GM13977 (cell line): ENCODE data around the gene CREBL2.

Experiments used
- DNase-seq: peaks from one replicate; pipeline ENCODE4 v3.0.0; 2012; ENCODE audit warnings: low spot score
- in situ Hi-C: fragments of 300-500 bp; cut with MboI; formaldehyde crosslinking; loops from one replicate; pipeline ENCODE4 v1.12.0; 2022; ENCODE audit warnings: low sequenced_read_pairs, low pct_unique_long_range_greater_than_20kb, mixed read lengths, inconsistent platforms; ENCODE audit not compliant: unreplicated experiment
- TF ChIP-seq, protein P1 (sequence below): IDR thresholded peaks from 2 replicates; pipeline ENCODE4 v1.5.1; 2012; ENCODE audit warnings: mild to moderate bottlenecking, control low read depth; ENCODE audit not compliant: insufficient read depth; ENCODE audit errors: extremely low read depth, missing control alignments

The CREBL2 gene

DNA sequence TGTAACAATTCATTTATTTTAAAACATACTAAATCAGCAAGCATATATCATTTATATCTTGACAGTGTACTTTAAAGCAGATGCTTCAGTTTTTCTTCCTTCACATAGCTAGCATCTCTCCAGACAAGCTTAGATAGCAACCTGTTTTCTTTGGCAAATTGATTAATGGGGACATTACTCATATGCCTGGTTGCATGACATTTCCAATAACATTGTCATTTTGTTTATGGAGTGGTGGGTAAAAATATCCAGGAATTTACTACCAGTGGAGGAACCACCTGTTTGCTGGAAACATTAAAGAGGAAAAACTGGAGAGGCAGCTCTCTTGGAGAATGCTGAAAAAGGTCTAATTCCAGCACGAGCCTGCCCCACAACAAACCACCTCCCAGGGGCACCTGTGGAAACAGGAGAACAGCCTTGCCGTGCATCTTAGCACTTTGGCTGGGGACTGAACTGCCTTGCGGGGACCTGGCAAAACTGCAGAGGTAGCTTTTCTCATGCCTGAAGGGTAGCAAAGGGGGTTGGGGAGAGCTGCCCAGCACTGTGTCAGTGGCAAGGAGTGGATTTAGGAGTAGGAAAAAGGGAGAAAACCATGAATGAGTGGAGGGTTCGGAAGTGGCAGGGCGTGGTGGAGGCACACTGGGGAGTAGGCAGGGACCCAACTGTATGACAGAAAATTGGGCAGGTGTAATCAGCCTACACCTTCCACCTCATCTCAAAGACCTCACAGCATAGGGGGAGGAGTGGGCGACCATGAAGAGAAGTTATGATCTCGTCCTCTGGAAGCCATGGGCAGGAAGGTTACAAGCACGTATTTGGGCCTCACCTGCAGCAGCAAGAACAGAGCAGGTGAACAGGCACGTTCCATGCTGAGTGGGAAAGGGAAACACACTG is 11.7 kb upstream of the CREBL2 start:
- TF ChIP-seq, protein P1, sequence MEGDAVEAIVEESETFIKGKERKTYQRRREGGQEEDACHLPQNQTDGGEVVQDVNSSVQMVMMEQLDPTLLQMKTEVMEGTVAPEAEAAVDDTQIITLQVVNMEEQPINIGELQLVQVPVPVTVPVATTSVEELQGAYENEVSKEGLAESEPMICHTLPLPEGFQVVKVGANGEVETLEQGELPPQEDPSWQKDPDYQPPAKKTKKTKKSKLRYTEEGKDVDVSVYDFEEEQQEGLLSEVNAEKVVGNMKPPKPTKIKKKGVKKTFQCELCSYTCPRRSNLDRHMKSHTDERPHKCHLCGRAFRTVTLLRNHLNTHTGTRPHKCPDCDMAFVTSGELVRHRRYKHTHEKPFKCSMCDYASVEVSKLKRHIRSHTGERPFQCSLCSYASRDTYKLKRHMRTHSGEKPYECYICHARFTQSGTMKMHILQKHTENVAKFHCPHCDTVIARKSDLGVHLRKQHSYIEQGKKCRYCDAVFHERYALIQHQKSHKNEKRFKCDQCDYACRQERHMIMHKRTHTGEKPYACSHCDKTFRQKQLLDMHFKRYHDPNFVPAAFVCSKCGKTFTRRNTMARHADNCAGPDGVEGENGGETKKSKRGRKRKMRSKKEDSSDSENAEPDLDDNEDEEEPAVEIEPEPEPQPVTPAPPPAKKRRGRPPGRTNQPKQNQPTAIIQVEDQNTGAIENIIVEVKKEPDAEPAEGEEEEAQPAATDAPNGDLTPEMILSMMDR = no peak
- no peak for DNase-seq
- in situ Hi-C loops = no loop called here

DNA sequence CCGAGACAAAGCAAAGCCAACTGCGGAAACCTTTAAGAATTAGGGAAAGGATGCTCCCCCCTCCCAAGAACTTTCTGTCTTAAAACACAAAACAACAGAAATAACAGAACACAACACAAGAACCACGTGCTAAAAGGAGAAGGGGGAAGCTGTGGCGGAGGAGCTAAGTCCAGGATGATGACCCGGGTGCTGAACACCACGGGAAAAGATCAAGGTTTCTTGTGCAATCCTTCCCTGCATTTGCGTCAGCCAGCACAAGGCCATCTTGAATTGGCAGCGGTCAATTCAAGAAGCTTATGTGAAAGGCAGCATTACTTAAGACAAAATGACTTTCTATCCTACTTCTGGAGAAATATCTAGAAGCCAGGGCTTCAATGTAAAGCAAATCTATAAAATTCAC is 11.0 kb upstream of the CREBL2 start:
- in situ Hi-C loops = no loop called here

DNA sequence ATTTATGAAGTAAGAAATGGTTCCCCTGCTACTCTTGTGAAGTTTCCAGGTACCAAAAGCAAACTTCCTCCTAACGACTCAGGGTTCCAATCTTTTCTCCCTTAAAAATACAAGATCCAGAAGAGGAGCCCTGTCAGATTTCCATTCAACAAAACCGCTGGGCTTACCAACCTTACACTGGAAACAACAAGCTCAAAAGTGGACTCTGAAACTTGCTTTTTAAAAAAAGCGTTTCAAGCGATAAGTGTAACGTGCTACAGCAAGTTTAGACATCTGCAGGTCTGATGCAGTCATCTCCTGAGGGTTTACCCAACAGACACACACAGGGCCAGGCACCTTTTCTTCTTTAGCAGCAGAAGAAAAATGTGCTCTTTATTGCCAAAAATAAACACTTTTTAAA is 6.9 kb upstream of the CREBL2 start:
- DNase-seq = no peak

More for the DNA sequence above, 11.0 kb upstream of the CREBL2 start:
- TF ChIP-seq, protein P1 = no peak
- DNase-seq = no peak

GRCh38 chr12:12606781-12607589 is 4.7 kb upstream of the CREBL2 start:
- TF ChIP-seq, protein P1 = no peak
- in situ Hi-C loops = no loop called here
- DNase-seq = peak; percentile 53

More for the DNA sequence above, 6.9 kb upstream of the CREBL2 start:
- TF ChIP-seq, protein P1 = no peak
- in situ Hi-C loops = no loop called here

DNA sequence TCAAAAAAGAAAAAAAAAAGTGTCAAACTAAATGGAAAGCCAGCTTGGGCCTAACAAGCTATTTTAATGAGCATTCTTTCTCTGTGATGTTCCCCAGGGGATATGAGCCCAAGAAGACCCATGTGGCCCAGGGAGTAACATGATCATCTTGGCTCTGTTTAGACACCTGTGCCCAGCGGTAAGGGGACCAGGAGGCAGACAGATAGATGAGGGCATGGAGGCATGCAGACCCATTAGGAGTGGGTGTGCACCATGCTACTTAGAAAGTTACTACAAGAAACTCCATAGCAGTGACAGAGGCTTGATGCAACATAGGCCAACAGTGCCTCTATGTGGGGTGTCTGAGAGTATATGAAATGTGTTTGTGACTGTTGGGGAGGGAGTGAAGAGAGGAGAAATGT is 3.1 kb upstream of the CREBL2 start:
- DNase-seq = peak; percentile 59
- in situ Hi-C loops = no loop called here

GRCh38 chr12:12609692-12610091 is 2.0 kb upstream of the CREBL2 start:
- TF ChIP-seq, protein P1 = no peak
- in situ Hi-C loops = no loop called here
- no peak for DNase-seq

More for the DNA sequence above, 3.1 kb upstream of the CREBL2 start:
- TF ChIP-seq, protein P1 = peak; percentile 58
